ENCODE measurements around the gene IL33. TPM values are rescaled to one million over a fixed set of nuclear protein-coding genes. Genes with fewer than 3 reads are reported as not detected.
"Not testable (repeated sequence)": the region's sequence is repeated elsewhere in the genome, so short reads cannot be mapped to it uniquely, and the experiment has no call there.

The IL33 gene
- not detected for total RNA-seq

GRCh38 chr9:6215562-6215961 lies at the start of gene IL33:
Gene IL33, plus strand, starts transcription at chr9:6215807. Its CDS starts 25,888 bp downstream, at chr9:6241695.
- Mint-ChIP-seq H3K36me3 (ENCODE audit: insufficient read depth) (no peaks in the 10 kb centered on the region), H3K4me1 (ENCODE audit: low read depth) (no peaks in the 10 kb centered on the region), H3K27me3 (ENCODE audit: low read depth) (peaks cover 27% of the 10 kb centered on the region)

GRCh38 chr9:6171667-6172066 lies 43.9 kb upstream of the IL33 start:
- Mint-ChIP-seq H3K4me1 (ENCODE audit: low read depth) (no peaks in the 10 kb centered on the region), H3K4me3 (no peak overlapping the region), H3K36me3 (ENCODE audit: insufficient read depth) (peaks cover 2% of the 10 kb centered on the region), H3K27me3 (ENCODE audit: low read depth) (peaks cover 2% of the 10 kb centered on the region), H3K9me3 (peaks cover 25% of the 10 kb centered on the region)
- ATAC-seq = no peak
- DNase-seq = no peak

More at GRCh38 chr9:6215562-6215961, at the start of gene IL33:
- peaks cover under 1% of the 10 kb centered on the region for H3K9me3 Mint-ChIP-seq
- H3K4me3 Mint-ChIP-seq = no peak within 1 kb of the TSS
- no peak for ATAC-seq
- DNase-seq = no peak

- DNase-seq (no peak), ATAC-seq (no peak)
- Mint-ChIP-seq H3K27me3 (ENCODE audit: low read depth) (peaks cover 2% of the 10 kb centered on the region), H3K4me3 (no peak overlapping the region), H3K36me3 (ENCODE audit: insufficient read depth) (peaks cover 2% of the 10 kb centered on the region), H3K4me1 (ENCODE audit: low read depth) (no peaks in the 10 kb centered on the region), H3K9me3 (peaks cover 27% of the 10 kb centered on the region)
These were observed 41.7 kb upstream of the IL33 start for GRCh38 chr9:6173914-6174313.

GRCh38 chr9:6182549-6183226 lies 32.9 kb upstream of the IL33 start:
- not testable (repeated sequence) for ATAC-seq; H3K36me3 Mint-ChIP-seq (ENCODE audit: insufficient read depth); H3K4me1 Mint-ChIP-seq (ENCODE audit: low read depth); H3K9me3 Mint-ChIP-seq; DNase-seq; H3K4me3 Mint-ChIP-seq
- peaks cover 12% of the 10 kb centered on the region for H3K27me3 Mint-ChIP-seq (ENCODE audit: low read depth)

- ATAC-seq (no peak), DNase-seq (no peak)
- no peaks in the 10 kb centered on the region for H3K36me3 Mint-ChIP-seq (ENCODE audit: insufficient read depth)
- H3K4me3 Mint-ChIP-seq = no peak overlapping the region
- H3K4me1 Mint-ChIP-seq (ENCODE audit: low read depth) = peaks cover 1% of the 10 kb centered on the region
- peaks cover 12% of the 10 kb centered on the region for H3K27me3 Mint-ChIP-seq (ENCODE audit: low read depth)
- no peaks in the 10 kb centered on the region for H3K9me3 Mint-ChIP-seq
These were observed 32.4 kb upstream of the IL33 start for GRCh38 chr9:6183227-6183551.

- DNase-seq (no peak), ATAC-seq (no peak)
- peaks cover 12% of the 10 kb centered on the region for H3K27me3 Mint-ChIP-seq (ENCODE audit: low read depth)
- no peak overlapping the region for H3K4me3 Mint-ChIP-seq
- no peaks in the 10 kb centered on the region for H3K9me3 Mint-ChIP-seq
- peaks cover 1% of the 10 kb centered on the region for H3K4me1 Mint-ChIP-seq (ENCODE audit: low read depth)
- no peaks in the 10 kb centered on the region for H3K36me3 Mint-ChIP-seq (ENCODE audit: insufficient read depth)
These were observed 32.0 kb upstream of the IL33 start for GRCh38 chr9:6183627-6184026.

GRCh38 chr9:6184749-6185645 lies 30.6 kb upstream of the IL33 start:
- Mint-ChIP-seq H3K4me3 (no peak overlapping the region), H3K36me3 (ENCODE audit: insufficient read depth) (no peaks in the 10 kb centered on the region), H3K27me3 (ENCODE audit: low read depth) (peaks cover 12% of the 10 kb centered on the region), H3K4me1 (ENCODE audit: low read depth) (peaks cover 1% of the 10 kb centered on the region), H3K9me3 (no peaks in the 10 kb centered on the region)
- ATAC-seq (no peak), DNase-seq (no peak)

GRCh38 chr9:6186691-6187090 lies 28.9 kb upstream of the IL33 start:
- no peak for DNase-seq
- Mint-ChIP-seq H3K4me3 (no peak overlapping the region), H3K9me3 (no peaks in the 10 kb centered on the region), H3K27me3 (ENCODE audit: low read depth) (peaks cover 17% of the 10 kb centered on the region), H3K4me1 (ENCODE audit: low read depth) (peaks cover 1% of the 10 kb centered on the region), H3K36me3 (ENCODE audit: insufficient read depth) (no peaks in the 10 kb centered on the region)
- no peak for ATAC-seq

GRCh38 chr9:6187272-6187671 lies 28.3 kb upstream of the IL33 start:
- H3K36me3 Mint-ChIP-seq (ENCODE audit: insufficient read depth) = no peaks in the 10 kb centered on the region
- peaks cover 20% of the 10 kb centered on the region for H3K27me3 Mint-ChIP-seq (ENCODE audit: low read depth)
- H3K4me1 Mint-ChIP-seq (ENCODE audit: low read depth) = peaks cover 1% of the 10 kb centered on the region
- no peaks in the 10 kb centered on the region for H3K9me3 Mint-ChIP-seq
- ATAC-seq = no peak
- DNase-seq = no peak
- H3K4me3 Mint-ChIP-seq = no peak overlapping the region

- Mint-ChIP-seq H3K9me3 (no peaks in the 10 kb centered on the region), H3K36me3 (ENCODE audit: insufficient read depth) (no peaks in the 10 kb centered on the region), H3K27me3 (ENCODE audit: low read depth) (peaks cover 18% of the 10 kb centered on the region), H3K4me3 (no peak overlapping the region), H3K4me1 (ENCODE audit: low read depth) (peaks cover 1% of the 10 kb centered on the region)
- DNase-seq = no peak
- ATAC-seq = no peak
These were observed 27.1 kb upstream of the IL33 start for GRCh38 chr9:6188466-6188865.

GRCh38 chr9:6188906-6189305 lies 26.7 kb upstream of the IL33 start:
- Mint-ChIP-seq H3K36me3 (ENCODE audit: insufficient read depth) (no peaks in the 10 kb centered on the region), H3K4me3 (no peak overlapping the region), H3K4me1 (ENCODE audit: low read depth) (peaks cover 1% of the 10 kb centered on the region), H3K27me3 (ENCODE audit: low read depth) (peaks cover 18% of the 10 kb centered on the region), H3K9me3 (no peaks in the 10 kb centered on the region)
- no peak for DNase-seq
- no peak for ATAC-seq

GRCh38 chr9:6194934-6195333 lies 20.7 kb upstream of the IL33 start:
- no peak for DNase-seq
- Mint-ChIP-seq H3K4me3 (no peak overlapping the region), H3K36me3 (ENCODE audit: insufficient read depth) (no peaks in the 10 kb centered on the region), H3K9me3 (no peaks in the 10 kb centered on the region), H3K27me3 (ENCODE audit: low read depth) (peaks cover 24% of the 10 kb centered on the region), H3K4me1 (ENCODE audit: low read depth) (no peaks in the 10 kb centered on the region)
- ATAC-seq = no peak

- ATAC-seq (no peak), DNase-seq (no peak)
- Mint-ChIP-seq H3K36me3 (ENCODE audit: insufficient read depth) (no peaks in the 10 kb centered on the region), H3K27me3 (ENCODE audit: low read depth) (peaks cover 28% of the 10 kb centered on the region), H3K4me1 (ENCODE audit: low read depth) (no peaks in the 10 kb centered on the region), H3K9me3 (no peaks in the 10 kb centered on the region), H3K4me3 (no peak overlapping the region)
These were observed 19.8 kb upstream of the IL33 start for GRCh38 chr9:6195714-6196360.

GRCh38 chr9:6197330-6197729 lies 18.3 kb upstream of the IL33 start:
- H3K4me1 Mint-ChIP-seq (ENCODE audit: low read depth) = no peaks in the 10 kb centered on the region
- DNase-seq = no peak
- no peaks in the 10 kb centered on the region for H3K9me3 Mint-ChIP-seq
- no peak overlapping the region for H3K4me3 Mint-ChIP-seq
- H3K36me3 Mint-ChIP-seq (ENCODE audit: insufficient read depth) = no peaks in the 10 kb centered on the region
- peaks cover 19% of the 10 kb centered on the region for H3K27me3 Mint-ChIP-seq (ENCODE audit: low read depth)
- no peak for ATAC-seq

All from activated T-cell treated with anti-CD3 and anti-CD28 coated beads, Interleukin-2, amount 50 U/mL, for 4 hours (primary cell).